LNCaP clone FGC (cell line): Measurements from ENCODE around the gene CYP3A7.
"Not testable (repeated sequence)": the region's sequence is repeated elsewhere in the genome, so short reads cannot be mapped to it uniquely, and the experiment has no call there.

ENCODE experiments used
- DNase-seq: peaks from one replicate; pipeline ENCODE4 v3.0.0-alpha.2; 2011; ENCODE audit warnings: low read depth
- H3K4me3 ChIP-seq: 2 replicates; pipeline ENCODE4 v1.5.1; 2011; ENCODE audit warnings: mild to moderate bottlenecking, low read depth, low read length, control low read depth
- TF ChIP-seq, protein P1 (sequence below): IDR thresholded peaks from 2 replicates; pipeline ENCODE4 v1.5.1; 2012; ENCODE audit warnings: mild to moderate bottlenecking; ENCODE audit not compliant: control insufficient read depth, insufficient read depth; ENCODE audit errors: extremely low read depth

CYP3A7 gene

GRCh38 chr7:99730992-99731391 lies 4.0 kb downstream of the CYP3A7 start:
- no peak overlapping the region for H3K4me3 ChIP-seq
- DNase-seq, result no peak
- TF ChIP-seq, protein P1, sequence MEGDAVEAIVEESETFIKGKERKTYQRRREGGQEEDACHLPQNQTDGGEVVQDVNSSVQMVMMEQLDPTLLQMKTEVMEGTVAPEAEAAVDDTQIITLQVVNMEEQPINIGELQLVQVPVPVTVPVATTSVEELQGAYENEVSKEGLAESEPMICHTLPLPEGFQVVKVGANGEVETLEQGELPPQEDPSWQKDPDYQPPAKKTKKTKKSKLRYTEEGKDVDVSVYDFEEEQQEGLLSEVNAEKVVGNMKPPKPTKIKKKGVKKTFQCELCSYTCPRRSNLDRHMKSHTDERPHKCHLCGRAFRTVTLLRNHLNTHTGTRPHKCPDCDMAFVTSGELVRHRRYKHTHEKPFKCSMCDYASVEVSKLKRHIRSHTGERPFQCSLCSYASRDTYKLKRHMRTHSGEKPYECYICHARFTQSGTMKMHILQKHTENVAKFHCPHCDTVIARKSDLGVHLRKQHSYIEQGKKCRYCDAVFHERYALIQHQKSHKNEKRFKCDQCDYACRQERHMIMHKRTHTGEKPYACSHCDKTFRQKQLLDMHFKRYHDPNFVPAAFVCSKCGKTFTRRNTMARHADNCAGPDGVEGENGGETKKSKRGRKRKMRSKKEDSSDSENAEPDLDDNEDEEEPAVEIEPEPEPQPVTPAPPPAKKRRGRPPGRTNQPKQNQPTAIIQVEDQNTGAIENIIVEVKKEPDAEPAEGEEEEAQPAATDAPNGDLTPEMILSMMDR, result no peak

- TF ChIP-seq, protein P1, result no peak
- no peak overlapping the region for H3K4me3 ChIP-seq
- DNase-seq, result no peak
These were observed 4.7 kb downstream of the CYP3A7 start for GRCh38 chr7:99730238-99730810.

DNA sequence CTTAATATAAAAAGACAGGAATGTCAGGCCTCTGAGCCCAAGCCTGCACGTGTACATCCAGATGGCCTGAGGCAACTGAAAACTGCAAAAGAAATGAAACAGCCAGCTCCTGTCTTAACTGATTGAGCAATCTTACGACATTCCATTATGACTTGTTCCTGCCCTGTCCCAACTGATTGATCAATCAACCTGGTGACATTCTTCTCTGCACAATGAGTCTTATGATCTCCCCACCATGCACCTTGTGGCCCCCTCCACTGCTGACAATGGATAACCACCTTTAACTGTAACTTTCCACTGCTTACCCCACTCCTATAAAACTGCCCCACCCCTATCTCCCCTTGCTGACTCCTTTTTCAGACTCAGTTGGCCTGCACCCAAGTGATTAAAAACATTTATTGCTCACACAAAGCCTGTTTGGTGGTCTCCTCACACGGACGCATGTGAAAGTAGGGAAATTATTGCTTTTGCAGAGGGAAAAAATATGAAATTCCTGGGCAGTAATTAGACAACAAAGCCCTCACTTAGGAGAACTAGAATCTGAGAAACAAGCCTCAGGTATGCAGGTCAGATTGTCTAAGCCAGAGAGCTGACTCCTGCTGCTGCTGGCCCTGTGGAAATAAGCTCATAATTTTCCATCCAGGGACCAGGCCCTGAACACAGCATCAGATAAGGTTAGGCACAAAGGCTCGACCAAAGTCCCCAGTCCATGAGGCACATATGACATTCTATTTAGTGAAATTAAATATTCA lies 5.3 kb downstream of the CYP3A7 start:
- H3K4me3 ChIP-seq, result no peak overlapping the region
- no peak for DNase-seq

GRCh38 chr7:99728615-99729014 lies 6.4 kb downstream of the CYP3A7 start:
- TF ChIP-seq, protein P1, result no peak
- DNase-seq, result no peak

More for the DNA sequence above, 5.3 kb downstream of the CYP3A7 start:
- TF ChIP-seq, protein P1, result no peak

DNA sequence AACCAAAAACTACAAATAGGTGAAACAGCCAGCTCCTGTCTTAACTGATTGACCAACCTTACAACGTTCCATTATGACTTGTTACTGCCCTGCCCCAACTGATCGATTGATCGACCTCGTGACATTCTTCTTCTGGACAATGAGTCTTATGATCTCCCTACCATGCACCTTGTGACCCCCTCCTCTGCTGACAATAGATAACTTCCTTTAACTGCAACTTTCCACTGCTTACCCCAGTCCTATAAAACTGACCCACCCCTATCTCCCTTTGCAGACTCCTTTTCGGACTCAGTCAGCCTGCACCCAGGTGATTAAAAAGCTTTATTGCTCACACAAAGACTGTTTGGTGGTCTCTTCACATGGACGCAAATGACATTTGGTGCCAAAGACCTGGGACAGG lies 11.8 kb downstream of the CYP3A7 start:
- not testable (repeated sequence) for H3K4me3 ChIP-seq, DNase-seq

More at GRCh38 chr7:99728615-99729014, 6.4 kb downstream of the CYP3A7 start:
- no peak overlapping the region for H3K4me3 ChIP-seq

GRCh38 chr7:99720800-99721595 lies 14.0 kb downstream of the CYP3A7 start:
- TF ChIP-seq, protein P1, result no peak
- no peak for DNase-seq
- H3K4me3 ChIP-seq, result no peak overlapping the region
